SH-SY5Y (cell line): Measurements from ENCODE around the gene SIX6.

Experiments used
- GATA2 ChIP-seq: IDR thresholded peaks from 2 replicates; pipeline ENCODE4 v1.6.1; 2011; ENCODE audit warnings: mild to moderate bottlenecking, low read depth, low read length
- GATA3 ChIP-seq: IDR thresholded peaks from 2 replicates; pipeline ENCODE4 v1.6.1; 2011; ENCODE audit warnings: low read depth, mild to moderate bottlenecking, low read length, moderate library complexity

DNA sequence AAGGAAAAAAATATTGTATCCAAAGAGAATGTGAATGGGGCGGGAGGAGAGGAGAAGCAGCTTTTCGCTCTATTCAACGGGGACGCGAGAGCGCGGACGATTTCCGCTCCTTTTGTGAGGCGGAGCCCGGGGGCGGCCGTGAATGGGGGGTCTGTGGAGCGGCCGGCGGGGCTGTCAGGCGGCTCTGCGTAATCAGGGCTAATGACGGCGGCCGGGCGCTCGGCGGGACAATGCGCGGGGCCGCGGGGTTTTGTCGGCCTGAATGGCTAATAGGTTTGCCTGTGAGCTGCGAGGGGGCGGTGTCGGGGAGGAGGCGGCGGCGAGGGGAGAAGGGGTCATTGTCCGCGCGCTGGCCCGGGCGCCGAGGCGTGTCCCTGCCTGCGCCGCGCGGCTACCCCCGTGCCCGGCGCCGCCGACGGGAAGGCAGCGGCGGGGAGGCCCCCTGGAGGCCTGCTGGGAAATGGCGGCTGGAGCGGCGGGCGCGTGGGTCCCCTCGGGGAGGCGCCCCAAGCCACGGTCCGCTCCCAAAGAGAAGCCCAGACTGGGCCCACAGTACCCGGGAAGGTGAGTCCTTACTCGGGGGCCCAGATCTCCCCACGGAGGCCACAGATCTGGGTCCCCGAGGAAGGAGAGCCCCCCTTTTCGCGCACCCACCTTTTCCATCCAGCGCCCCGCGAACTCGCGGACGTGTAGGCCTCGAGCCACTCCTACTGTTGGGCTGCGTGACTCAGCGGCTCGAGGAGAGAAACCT, 6.0 kb downstream of the SIX6 start:
- TF ChIP-seq GATA2 (no peak), GATA3 (no peak)
